Measurements from ENCODE around the gene SLC38A10. TPM values are rescaled to one million over a fixed set of nuclear protein-coding genes. Genes with fewer than 3 reads are reported as not detected.

Gene SLC38A10
- total RNA-seq, 1 donor from 2014 or later: 100 TPM

- DNase-seq (ENCODE audit: low read depth): no peak
- H3K4me3 ChIP-seq (ENCODE audit: low read depth, low read length): no peak overlapping the region
- peaks cover 1% of the 10 kb centered on the region for H3K36me3 ChIP-seq (ENCODE audit: control insufficient read depth, insufficient read depth, low read length)
- no peaks in the 10 kb centered on the region for H3K27me3 ChIP-seq (ENCODE audit: control insufficient read depth, insufficient read depth, low read length)
- TF ChIP-seq CTCF (IDR thresholded peaks at IDR 0.05; ENCODE audit: insufficient read depth, low read length, poor library complexity, severe bottlenecking): no peak
Observed at GRCh38 chr17:81199482-81199830, 95.7 kb downstream of the SLC38A10 start.

GRCh38 chr17:81198826-81199481 is 96.2 kb downstream of the SLC38A10 start:
- Histone ChIP-seq H3K27me3 (ENCODE audit: control insufficient read depth, insufficient read depth, low read length) (no peaks in the 10 kb centered on the region), H3K4me3 (ENCODE audit: low read depth, low read length) (no peak overlapping the region), H3K36me3 (ENCODE audit: control insufficient read depth, insufficient read depth, low read length) (peaks cover 1% of the 10 kb centered on the region)
- no peak for DNase-seq (ENCODE audit: low read depth)
- TF ChIP-seq CTCF (IDR thresholded peaks at IDR 0.05; ENCODE audit: insufficient read depth, low read length, poor library complexity, severe bottlenecking): no peak

GRCh38 chr17:81197831-81198490 is 97.1 kb downstream of the SLC38A10 start:
- no peak overlapping the region for H3K4me3 ChIP-seq (ENCODE audit: low read depth, low read length)
- no peak for DNase-seq (ENCODE audit: low read depth)
- H3K36me3 ChIP-seq (ENCODE audit: control insufficient read depth, insufficient read depth, low read length): peaks cover 1% of the 10 kb centered on the region
- no peak for TF ChIP-seq CTCF (IDR thresholded peaks at IDR 0.05; ENCODE audit: insufficient read depth, low read length, poor library complexity, severe bottlenecking)
- no peaks in the 10 kb centered on the region for H3K27me3 ChIP-seq (ENCODE audit: control insufficient read depth, insufficient read depth, low read length)

- no peak overlapping the region for H3K4me3 ChIP-seq (ENCODE audit: low read depth, low read length)
- no peaks in the 10 kb centered on the region for H3K27me3 ChIP-seq (ENCODE audit: control insufficient read depth, insufficient read depth, low read length)
- DNase-seq (ENCODE audit: low read depth): no peak
- no peak for TF ChIP-seq CTCF (IDR thresholded peaks at IDR 0.05; ENCODE audit: insufficient read depth, low read length, poor library complexity, severe bottlenecking)
- peaks cover 1% of the 10 kb centered on the region for H3K36me3 ChIP-seq (ENCODE audit: control insufficient read depth, insufficient read depth, low read length)
Observed at GRCh38 chr17:81197409-81197795, 97.7 kb downstream of the SLC38A10 start.

- no peak for DNase-seq (ENCODE audit: low read depth)
- Histone ChIP-seq H3K4me3 (ENCODE audit: low read depth, low read length) (no peak overlapping the region), H3K36me3 (ENCODE audit: control insufficient read depth, insufficient read depth, low read length) (peaks cover 1% of the 10 kb centered on the region), H3K27me3 (ENCODE audit: control insufficient read depth, insufficient read depth, low read length) (no peaks in the 10 kb centered on the region)
- TF ChIP-seq CTCF (IDR thresholded peaks at IDR 0.05; ENCODE audit: insufficient read depth, low read length, poor library complexity, severe bottlenecking): no peak
Observed at GRCh38 chr17:81196505-81197408, 98.3 kb downstream of the SLC38A10 start.
